COLO829 (cell line): ENCODE data around the gene AQP4.

Experiments used
- DNase-seq: peaks from one replicate; pipeline ENCODE4 v3.0.0; 2012; ENCODE audit warnings: low spot score

Gene AQP4

GRCh38 chr18:26839609-26840008 lies 25.9 kb downstream of the AQP4 start:
- DNase-seq, result no peak

GRCh38 chr18:26832302-26832701 lies 33.2 kb downstream of the AQP4 start:
- DNase-seq, result no peak

- no peak for DNase-seq
Observed at GRCh38 chr18:26827581-26827980, 37.9 kb downstream of the AQP4 start.

- no peak for DNase-seq
Observed at GRCh38 chr18:26826656-26827235, 38.8 kb downstream of the AQP4 start.

GRCh38 chr18:26821181-26821580 lies 44.3 kb downstream of the AQP4 start:
- DNase-seq, result no peak

GRCh38 chr18:26819046-26819445 lies 46.5 kb downstream of the AQP4 start:
- no peak for DNase-seq

GRCh38 chr18:26818461-26818860 lies 47.0 kb downstream of the AQP4 start:
- no peak for DNase-seq

- peak; percentile 35 for DNase-seq
Observed at GRCh38 chr18:26813043-26813442, 52.5 kb downstream of the AQP4 start.

- DNase-seq, result peak; percentile 12
Observed at GRCh38 chr18:26812462-26812861, 53.0 kb downstream of the AQP4 start.

GRCh38 chr18:26809346-26809745 lies 56.2 kb downstream of the AQP4 start:
- DNase-seq, result no peak

- DNase-seq, result no peak
Observed at GRCh38 chr18:26806224-26806623, 59.3 kb downstream of the AQP4 start.

GRCh38 chr18:26804519-26804918 lies 61.0 kb downstream of the AQP4 start:
- DNase-seq, result no peak

- DNase-seq, result no peak
Observed at GRCh38 chr18:26803643-26804042, 61.9 kb downstream of the AQP4 start.

GRCh38 chr18:26802330-26803200 lies 62.9 kb downstream of the AQP4 start:
- no peak for DNase-seq
